GM19023 (cell line): ENCODE measurements around the gene OR2J2.
"Not testable (repeated sequence)": the region's sequence is repeated elsewhere in the genome, so short reads cannot be mapped to it uniquely, and the experiment has no call there.

Source experiments
- ATAC-seq: cut with Tn5 transposase; IDR thresholded peaks from one replicate; pipeline ENCODE4 v1.9.1; 2021; ENCODE audit warnings: mild to moderate bottlenecking, moderate library complexity; ENCODE audit not compliant: unreplicated experiment

Gene OR2J2

DNA sequence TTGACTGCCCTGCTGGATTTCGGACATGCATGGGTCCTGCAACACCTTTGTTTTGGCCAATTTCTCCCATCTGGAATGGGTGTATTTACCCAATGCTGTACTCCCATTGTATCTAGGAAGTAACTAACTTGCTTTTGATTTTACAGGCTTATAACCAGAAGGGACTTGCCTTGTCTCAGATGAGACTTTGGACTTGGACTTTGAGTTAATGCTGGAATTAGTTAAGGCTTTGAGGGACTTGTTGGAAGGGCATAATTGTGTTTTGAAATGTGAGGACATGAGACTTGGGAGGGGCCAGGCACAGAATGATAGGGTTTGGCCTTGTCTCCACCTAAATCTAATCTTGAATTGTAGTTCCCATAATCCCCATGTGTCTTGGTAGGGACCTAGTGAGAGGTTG lies 47.3 kb downstream of the OR2J2 start:
- not testable (repeated sequence) for ATAC-seq
